CD4-positive, alpha-beta T cell treated with Interleukin-17A for 1 hour (primary cell): ENCODE results near the gene ABCG1.
A peak's percentile ranks its signal among the peaks of the same experiment; 100 is the strongest.
"Not testable (repeated sequence)": the region's sequence is repeated elsewhere in the genome, so short reads cannot be mapped to it uniquely, and the experiment has no call there.

ENCODE experiments used
- DNase-seq: peaks from one replicate; pipeline ENCODE4 v3.0.0-alpha.2; 2020

The ABCG1 gene

GRCh38 chr21:42218836-42219605 lies at the start of gene ABCG1:
Gene ABCG1 (plus strand): TSS chr21:42219140. CDS start chr21:42219263, 123 bp downstream.
- peak; percentile 64 for DNase-seq

- no peak for DNase-seq
Observed at GRCh38 chr21:42169758-42170157, 49.2 kb upstream of the ABCG1 start.

GRCh38 chr21:42171091-42172053 lies 47.6 kb upstream of the ABCG1 start:
- no peak for DNase-seq

GRCh38 chr21:42172596-42173483 lies 46.1 kb upstream of the ABCG1 start:
- DNase-seq: no peak

GRCh38 chr21:42174173-42174572 lies 44.8 kb upstream of the ABCG1 start:
- no peak for DNase-seq

GRCh38 chr21:42175110-42175710 lies 43.7 kb upstream of the ABCG1 start:
- no peak for DNase-seq

GRCh38 chr21:42176859-42177258 lies 42.1 kb upstream of the ABCG1 start:
- DNase-seq: no peak

GRCh38 chr21:42179316-42179715 lies 39.6 kb upstream of the ABCG1 start:
- DNase-seq: no peak

GRCh38 chr21:42180001-42180400 lies 38.9 kb upstream of the ABCG1 start:
- DNase-seq: not testable (repeated sequence)

GRCh38 chr21:42182713-42183371 lies 36.1 kb upstream of the ABCG1 start:
- no peak for DNase-seq

GRCh38 chr21:42183374-42184266 lies 35.3 kb upstream of the ABCG1 start:
- no peak for DNase-seq

- no peak for DNase-seq
Observed at GRCh38 chr21:42186591-42186990, 32.3 kb upstream of the ABCG1 start.

- DNase-seq: peak; percentile 90
Observed at GRCh38 chr21:42187976-42188653, 30.8 kb upstream of the ABCG1 start.

- no peak for DNase-seq
Observed at GRCh38 chr21:42188663-42189062, 30.3 kb upstream of the ABCG1 start.

GRCh38 chr21:42189431-42189830 lies 29.5 kb upstream of the ABCG1 start:
- DNase-seq: no peak

- peak; percentile 38 for DNase-seq
Observed at GRCh38 chr21:42189860-42190485, 29.0 kb upstream of the ABCG1 start.

- no peak for DNase-seq
Observed at GRCh38 chr21:42190486-42190863, 28.5 kb upstream of the ABCG1 start.

- no peak for DNase-seq
Observed at GRCh38 chr21:42191064-42191463, 27.9 kb upstream of the ABCG1 start.
